AG09309 (cell line): Measurements from ENCODE around the gene SLC6A1.

Source experiments
- DNase-seq: peaks from one replicate; pipeline ENCODE4 v3.0.0-alpha.2; 2010; ENCODE audit warnings: low read depth
- H3K4me3 ChIP-seq: 2 replicates; pipeline ENCODE4 v1.5.1; 2011; ENCODE audit warnings: mild to moderate bottlenecking, low read depth, low read length, moderate library complexity; ENCODE audit not compliant: control insufficient read depth
- TF ChIP-seq, protein P1 (sequence below): IDR thresholded peaks from 2 replicates; pipeline ENCODE4 v1.5.1; 2011; ENCODE audit warnings: mild to moderate bottlenecking, low read depth, low read length, inconsistent platforms; ENCODE audit not compliant: insufficient read depth, control insufficient read depth; ENCODE audit errors: missing control alignments

The SLC6A1 gene

DNA sequence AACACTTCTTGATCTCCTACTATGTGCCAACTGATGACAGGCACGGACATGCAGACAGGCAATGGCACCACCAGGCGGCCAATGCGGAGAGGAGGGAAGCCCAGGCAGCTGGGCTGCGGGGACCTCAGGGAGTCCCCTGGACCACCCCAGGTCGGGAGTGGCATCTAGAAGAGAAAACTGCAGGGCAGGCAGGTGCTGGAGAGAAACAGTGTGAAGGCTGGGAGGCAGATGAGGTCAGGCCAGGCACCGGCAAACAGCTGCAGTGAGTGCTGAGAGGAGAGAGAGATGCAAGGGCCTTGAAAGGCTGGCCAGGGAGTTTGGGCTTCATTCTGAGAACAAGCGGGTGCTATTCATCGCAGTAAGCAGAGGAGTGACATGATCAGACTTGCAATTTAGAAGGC is 29.1 kb downstream of the SLC6A1 start:
- DNase-seq = no peak
- TF ChIP-seq, protein P1, sequence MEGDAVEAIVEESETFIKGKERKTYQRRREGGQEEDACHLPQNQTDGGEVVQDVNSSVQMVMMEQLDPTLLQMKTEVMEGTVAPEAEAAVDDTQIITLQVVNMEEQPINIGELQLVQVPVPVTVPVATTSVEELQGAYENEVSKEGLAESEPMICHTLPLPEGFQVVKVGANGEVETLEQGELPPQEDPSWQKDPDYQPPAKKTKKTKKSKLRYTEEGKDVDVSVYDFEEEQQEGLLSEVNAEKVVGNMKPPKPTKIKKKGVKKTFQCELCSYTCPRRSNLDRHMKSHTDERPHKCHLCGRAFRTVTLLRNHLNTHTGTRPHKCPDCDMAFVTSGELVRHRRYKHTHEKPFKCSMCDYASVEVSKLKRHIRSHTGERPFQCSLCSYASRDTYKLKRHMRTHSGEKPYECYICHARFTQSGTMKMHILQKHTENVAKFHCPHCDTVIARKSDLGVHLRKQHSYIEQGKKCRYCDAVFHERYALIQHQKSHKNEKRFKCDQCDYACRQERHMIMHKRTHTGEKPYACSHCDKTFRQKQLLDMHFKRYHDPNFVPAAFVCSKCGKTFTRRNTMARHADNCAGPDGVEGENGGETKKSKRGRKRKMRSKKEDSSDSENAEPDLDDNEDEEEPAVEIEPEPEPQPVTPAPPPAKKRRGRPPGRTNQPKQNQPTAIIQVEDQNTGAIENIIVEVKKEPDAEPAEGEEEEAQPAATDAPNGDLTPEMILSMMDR = no peak
- H3K4me3 ChIP-seq = no peak overlapping the region

DNA sequence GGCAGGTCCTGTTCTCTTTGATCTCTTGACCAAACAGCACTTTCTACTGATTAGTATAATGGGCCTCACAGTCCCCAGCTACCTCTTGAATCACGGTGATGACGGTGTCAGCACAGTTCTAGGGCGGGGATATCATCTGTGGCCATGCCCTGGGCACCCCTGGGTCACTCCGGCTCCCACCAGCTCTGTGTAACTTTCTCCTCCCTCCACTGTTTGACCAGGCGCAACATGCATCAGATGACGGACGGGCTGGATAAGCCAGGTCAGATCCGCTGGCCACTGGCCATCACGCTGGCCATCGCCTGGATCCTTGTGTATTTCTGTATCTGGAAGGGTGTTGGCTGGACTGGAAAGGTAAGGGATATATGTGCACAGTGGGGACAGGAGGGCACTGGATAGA is 29.6 kb downstream of the SLC6A1 start:
- DNase-seq = no peak
- no peak overlapping the region for H3K4me3 ChIP-seq
- TF ChIP-seq, protein P1 = no peak

DNA sequence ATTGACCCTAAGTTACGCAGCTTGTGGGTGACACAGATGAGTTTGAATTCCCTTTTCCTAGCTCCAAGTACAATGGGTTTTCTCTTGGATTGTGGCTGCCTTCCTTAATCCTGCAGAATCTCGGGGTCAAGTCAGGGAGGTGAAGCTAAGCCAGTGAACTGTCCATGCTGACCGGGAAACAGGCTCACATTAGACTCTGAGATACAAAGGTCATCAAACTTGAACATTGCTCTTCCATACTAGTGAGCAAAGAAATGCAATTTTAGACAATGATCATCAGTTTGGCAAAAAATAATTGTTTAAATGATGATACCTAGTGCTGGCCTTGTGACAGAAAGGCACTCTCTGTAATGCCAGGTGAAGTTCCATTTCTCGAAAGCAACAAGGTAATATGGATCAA is 31.6 kb downstream of the SLC6A1 start:
- TF ChIP-seq, protein P1 = no peak
- no peak for DNase-seq

DNA sequence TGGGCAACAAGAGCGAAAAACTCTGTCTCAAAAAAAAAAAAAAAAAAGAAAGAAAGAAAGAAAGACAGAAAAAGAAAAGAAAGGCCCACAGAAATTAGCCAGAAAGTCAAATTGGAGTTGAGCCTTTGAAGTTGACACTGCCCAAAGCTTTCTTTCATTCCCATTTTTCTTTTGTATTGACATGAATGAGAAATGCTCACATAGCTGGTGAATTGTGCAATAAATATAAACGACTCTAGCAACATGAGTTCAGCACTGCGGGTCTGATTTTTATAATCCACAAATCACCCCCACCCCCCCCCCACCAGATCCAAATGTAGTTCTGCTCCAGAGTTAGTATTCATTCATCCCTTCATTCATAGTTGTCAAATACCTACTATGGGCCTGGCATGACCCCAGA is 37.4 kb downstream of the SLC6A1 start:
- TF ChIP-seq, protein P1 = no peak
- no peak overlapping the region for H3K4me3 ChIP-seq
- no peak for DNase-seq

More for the DNA sequence above, 31.6 kb downstream of the SLC6A1 start:
- H3K4me3 ChIP-seq = no peak overlapping the region

DNA sequence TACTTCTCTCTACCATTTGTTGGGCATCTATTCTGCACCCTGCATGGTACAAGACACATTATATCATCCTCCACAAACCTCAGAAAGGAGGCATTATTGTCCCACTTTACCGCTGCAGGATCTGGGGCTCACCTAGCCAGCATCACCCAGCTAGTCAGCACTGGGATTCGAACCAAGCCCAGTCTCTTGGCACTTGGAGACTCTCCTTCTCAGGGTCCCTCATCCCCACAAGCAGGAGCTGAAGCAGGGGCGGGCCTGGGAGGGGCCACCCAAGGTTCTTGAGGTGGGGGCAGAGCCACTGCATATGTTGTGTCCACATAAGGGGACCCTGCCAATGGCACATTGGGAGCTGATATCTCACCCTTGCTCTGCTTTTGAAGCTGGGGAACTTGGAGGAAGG is 41.3 kb downstream of the SLC6A1 start:
- DNase-seq = no peak
- no peak overlapping the region for H3K4me3 ChIP-seq
- TF ChIP-seq, protein P1 = no peak

DNA sequence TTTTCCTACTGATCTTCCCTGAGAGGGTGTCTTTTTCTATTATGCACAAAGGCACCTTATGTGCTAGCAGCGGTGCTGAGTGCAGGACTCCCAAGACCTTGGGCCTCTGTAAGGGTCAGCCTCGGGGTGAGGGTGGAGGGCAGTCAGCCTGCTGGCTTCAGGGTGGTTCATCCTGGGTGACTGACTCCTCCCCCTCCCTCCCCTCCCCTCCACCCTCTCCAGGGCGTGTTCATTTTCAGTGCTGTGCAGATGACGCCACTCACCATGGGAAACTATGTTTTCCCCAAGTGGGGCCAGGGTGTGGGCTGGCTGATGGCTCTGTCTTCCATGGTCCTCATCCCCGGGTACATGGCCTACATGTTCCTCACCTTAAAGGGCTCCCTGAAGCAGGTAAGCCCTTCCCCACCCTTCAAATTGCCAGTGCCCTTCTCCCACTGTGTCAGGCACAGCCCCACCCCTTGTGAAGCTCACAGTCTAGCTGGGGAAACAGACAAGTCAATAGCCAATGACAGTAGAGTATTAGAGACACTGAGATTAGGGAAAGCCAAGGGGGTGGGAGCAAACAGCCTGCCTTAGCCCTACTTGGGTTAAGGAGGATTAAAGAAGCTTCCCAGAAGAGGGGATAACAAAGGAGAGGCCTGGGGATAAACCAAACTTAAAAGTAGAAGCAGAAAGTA is 41.9 kb downstream of the SLC6A1 start:
- no peak overlapping the region for H3K4me3 ChIP-seq
- TF ChIP-seq, protein P1 = no peak
- DNase-seq = no peak
